ENCODE results near the gene CHN1.

GRCh38 chr2:174929786-174930185, 75.4 kb downstream of the CHN1 start:
- no peak for TF ChIP-seq POLR2A (IDR thresholded peaks at IDR 0.05)
- TF ChIP-seq CTCF (IDR thresholded peaks at IDR 0.05) = no peak

All from testis (tissue), 2 donors.